GM13977 (cell line): ENCODE data around the gene LRIT2.
"Not testable (repeated sequence)": the region's sequence is repeated elsewhere in the genome, so short reads cannot be mapped to it uniquely, and the experiment has no call there.

Source experiments
- DNase-seq: peaks from one replicate; pipeline ENCODE4 v3.0.0; 2012; ENCODE audit warnings: low spot score
- in situ Hi-C: fragments of 300-500 bp; cut with MboI; formaldehyde crosslinking; loops from one replicate; pipeline ENCODE4 v1.12.0; 2022; ENCODE audit warnings: low sequenced_read_pairs, low pct_unique_long_range_greater_than_20kb, mixed read lengths, inconsistent platforms; ENCODE audit not compliant: unreplicated experiment
- TF ChIP-seq, protein P1 (sequence below): IDR thresholded peaks from 2 replicates; pipeline ENCODE4 v1.5.1; 2012; ENCODE audit warnings: mild to moderate bottlenecking, control low read depth; ENCODE audit not compliant: insufficient read depth; ENCODE audit errors: extremely low read depth, missing control alignments

Gene LRIT2

DNA sequence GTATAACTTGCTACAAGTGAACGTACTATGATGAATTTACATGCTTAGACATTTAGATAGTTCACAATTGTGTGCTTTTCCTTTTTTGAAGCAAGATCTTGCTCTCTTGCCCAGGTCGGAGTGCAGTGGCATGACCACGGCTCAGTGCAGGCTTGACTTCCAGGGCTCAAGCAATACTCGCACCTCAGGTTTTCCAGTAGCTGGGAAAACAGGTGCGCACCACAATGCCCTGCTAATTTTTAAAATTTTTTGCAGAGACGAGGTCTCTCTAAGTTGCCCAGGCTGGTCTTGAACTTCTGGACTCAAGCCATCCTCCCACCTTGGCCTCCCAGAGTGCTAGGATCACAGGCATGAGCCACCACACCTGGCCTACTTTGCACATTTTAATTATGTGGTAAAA lies 49.9 kb downstream of the LRIT2 start:
- TF ChIP-seq, protein P1, sequence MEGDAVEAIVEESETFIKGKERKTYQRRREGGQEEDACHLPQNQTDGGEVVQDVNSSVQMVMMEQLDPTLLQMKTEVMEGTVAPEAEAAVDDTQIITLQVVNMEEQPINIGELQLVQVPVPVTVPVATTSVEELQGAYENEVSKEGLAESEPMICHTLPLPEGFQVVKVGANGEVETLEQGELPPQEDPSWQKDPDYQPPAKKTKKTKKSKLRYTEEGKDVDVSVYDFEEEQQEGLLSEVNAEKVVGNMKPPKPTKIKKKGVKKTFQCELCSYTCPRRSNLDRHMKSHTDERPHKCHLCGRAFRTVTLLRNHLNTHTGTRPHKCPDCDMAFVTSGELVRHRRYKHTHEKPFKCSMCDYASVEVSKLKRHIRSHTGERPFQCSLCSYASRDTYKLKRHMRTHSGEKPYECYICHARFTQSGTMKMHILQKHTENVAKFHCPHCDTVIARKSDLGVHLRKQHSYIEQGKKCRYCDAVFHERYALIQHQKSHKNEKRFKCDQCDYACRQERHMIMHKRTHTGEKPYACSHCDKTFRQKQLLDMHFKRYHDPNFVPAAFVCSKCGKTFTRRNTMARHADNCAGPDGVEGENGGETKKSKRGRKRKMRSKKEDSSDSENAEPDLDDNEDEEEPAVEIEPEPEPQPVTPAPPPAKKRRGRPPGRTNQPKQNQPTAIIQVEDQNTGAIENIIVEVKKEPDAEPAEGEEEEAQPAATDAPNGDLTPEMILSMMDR = no peak
- in situ Hi-C loops = no loop called here
- no peak for DNase-seq

DNA sequence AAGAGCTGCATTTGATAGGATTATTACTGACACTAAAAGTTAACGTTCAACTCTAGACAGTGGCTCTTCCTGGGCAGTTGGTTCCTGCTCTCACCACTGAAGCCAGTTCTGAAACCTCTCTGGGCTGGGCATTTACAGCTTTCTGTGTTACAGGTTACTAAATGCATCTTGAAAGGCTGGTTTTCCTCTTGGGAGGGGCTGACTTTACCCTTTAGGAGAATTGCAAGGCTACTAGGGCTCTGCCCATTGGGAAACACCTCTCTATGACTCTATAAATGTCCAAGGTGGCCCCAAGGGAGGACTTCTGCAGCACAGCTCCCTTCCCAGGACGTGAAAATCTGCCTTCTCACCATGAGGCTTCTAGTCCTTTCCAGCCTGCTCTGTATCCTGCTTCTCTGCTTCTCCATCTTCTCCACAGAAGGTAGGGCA lies 51.8 kb downstream of the LRIT2 start, which contains the start of gene GPR15LG:
TSS of gene GPR15LG (plus strand) at position 301 of the 429 bp plus-strand sequence. CDS start at position 352, 51 bp downstream.
- TF ChIP-seq, protein P1 = no peak
- in situ Hi-C loops = no loop called here
- no peak for DNase-seq

DNA sequence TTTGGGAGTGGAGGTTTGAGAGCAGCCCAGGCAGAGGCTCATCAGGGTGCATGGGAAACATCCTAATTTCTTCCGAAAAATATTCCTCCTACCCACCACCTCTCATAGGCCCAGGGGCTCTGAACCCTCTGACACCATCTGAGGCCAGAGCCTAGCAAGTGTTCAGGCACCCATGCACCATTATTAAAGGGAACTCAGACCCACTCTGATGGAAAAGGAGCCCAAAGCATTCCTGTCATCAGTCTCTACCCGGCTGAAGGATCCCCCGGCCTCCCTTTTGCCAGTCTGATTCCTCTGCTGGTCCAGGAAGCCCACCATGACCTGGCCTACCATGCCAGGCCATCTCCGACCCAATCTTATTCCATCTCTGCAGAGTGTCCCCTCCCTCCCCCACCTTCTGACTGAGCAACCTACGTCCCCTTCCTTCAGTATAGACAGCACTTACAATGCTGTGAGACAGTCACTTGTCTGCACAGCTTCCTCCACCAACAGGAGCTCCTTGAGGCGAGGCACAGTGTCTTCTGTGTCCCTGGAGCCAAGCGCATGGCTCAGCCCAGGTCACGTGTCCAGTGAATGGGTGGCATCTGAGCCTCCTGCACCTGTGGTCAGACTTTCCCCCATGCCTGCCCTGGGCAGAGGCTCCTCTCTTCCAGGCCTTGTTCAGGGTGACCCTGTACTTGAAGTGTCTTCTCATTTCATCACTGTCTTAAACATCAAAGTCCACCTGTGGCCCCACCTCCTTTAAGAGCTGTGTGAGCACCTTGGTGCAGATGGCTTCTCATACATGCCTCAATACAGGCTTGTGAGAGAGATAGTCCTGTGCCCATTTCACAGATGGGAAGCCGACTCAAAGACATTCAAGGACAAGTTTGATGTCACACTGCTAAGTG lies 52.6 kb downstream of the LRIT2 start:
- peak; percentile 16 for DNase-seq
- TF ChIP-seq, protein P1 = no peak
- in situ Hi-C loops = no loop called here

DNA sequence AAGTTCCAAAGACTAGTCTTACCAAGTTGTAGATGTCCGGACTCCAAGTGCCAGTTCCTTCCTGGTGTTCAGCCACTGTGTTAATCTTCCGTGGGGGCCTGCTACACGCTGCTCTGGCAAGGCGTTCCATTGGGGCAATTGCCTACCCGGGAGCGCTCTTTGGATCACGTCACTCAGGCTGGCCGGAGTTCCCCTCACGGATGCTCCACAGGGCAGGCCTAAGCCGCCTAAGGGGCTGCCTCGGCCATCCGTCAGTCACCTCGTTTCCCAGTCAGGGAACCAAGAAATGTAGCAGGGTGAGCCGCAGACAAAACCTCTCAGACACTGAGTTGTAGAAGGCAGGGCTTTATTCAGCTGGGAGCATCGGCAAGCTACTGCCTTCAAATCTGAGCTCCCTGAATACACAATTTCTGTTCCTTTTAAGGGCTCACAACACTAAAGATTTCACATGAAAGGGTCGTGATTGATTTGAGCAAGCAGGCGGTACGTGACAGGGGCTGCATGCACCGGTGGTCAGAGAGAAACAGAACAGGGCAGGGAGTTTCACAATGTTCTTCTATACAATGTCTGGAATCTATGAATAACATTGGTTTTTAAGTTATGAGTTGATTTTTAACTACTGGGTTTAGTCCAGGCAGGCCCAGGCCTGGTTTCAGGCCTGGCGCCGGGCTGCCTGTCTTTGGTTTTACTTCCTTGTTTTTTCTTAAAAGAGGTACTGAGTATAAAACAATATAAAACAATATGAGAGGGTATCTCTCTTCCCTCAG lies 53.5 kb downstream of the LRIT2 start:
- DNase-seq, in situ Hi-C loops: not testable (repeated sequence)

DNA sequence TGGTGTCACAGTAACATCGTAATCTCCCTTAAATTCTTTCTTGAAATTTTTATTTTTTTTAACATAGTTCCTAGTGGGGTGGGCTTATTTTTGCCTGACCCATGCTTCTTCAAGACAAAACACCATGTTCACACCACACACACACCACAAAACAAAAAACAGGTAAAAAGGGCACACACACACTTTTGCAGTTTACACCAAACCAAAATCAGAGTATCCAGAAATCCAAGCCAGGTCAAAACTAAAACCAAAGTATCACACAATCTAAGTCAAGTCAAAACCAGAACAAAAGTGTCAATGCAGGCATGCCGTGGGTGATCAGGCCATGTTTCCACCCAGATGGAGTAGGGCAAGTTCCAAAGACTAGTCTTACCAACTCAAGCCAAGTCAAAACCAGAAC lies 54.1 kb downstream of the LRIT2 start:
- DNase-seq, in situ Hi-C loops: not testable (repeated sequence)
